SJCRH30 (cell line): ENCODE data around the gene TYW1. TPM values are rescaled to one million over a fixed set of nuclear protein-coding genes. Genes with fewer than 3 reads are reported as not detected.
"Not testable (repeated sequence)": the region's sequence is repeated elsewhere in the genome, so short reads cannot be mapped to it uniquely, and the experiment has no call there.

Experiments
- DNase-seq, 2 experiments: peaks; one replicate each; pipeline ENCODE4 v3.0.0-alpha.2; 2015 to 2020
- H3K27ac ChIP-seq: fragments of 250-450 bp; sonication (Bioruptor Pico); 2 replicates; pipeline ENCODE4 v1.5.1; 2020; ENCODE audit warnings: mild to moderate bottlenecking, moderate library complexity
- H3K27me3 ChIP-seq: fragments of 250-450 bp; sonication (Bioruptor Pico); 2 replicates; pipeline ENCODE4 v1.5.1; 2020; ENCODE audit warnings: mild to moderate bottlenecking, moderate library complexity
- H3K36me3 ChIP-seq: fragments of 250-450 bp; sonication (Bioruptor Pico); 2 replicates; pipeline ENCODE4 v1.5.1; 2020; ENCODE audit warnings: mild to moderate bottlenecking, moderate library complexity
- H3K4me1 ChIP-seq: fragments of 250-450 bp; sonication (Bioruptor Pico); 2 replicates; pipeline ENCODE4 v1.5.1; 2020; ENCODE audit warnings: mild to moderate bottlenecking, moderate library complexity
- H3K4me3 ChIP-seq: fragments of 250-450 bp; sonication (Bioruptor Pico); 2 replicates; pipeline ENCODE4 v1.5.1; 2020; ENCODE audit warnings: mild to moderate bottlenecking, moderate library complexity
- H3K9me3 ChIP-seq: fragments of 250-450 bp; sonication (Bioruptor Pico); replicated peaks from 2 replicates; pipeline ENCODE4 v1.5.1; 2020; ENCODE audit warnings: mild to moderate bottlenecking, moderate library complexity
- total RNA-seq: library from RNA; depleted of rRNA; stranded (reverse); fragments of >200 nt; shearing (Covaris generic); gene quantifications from 2 replicates; pipeline ENCODE4 v1.2.3, GENCODE V29; 2014

TYW1 gene
- total RNA-seq, 1 experiment from 2014 or later = 25.3 TPM

DNA sequence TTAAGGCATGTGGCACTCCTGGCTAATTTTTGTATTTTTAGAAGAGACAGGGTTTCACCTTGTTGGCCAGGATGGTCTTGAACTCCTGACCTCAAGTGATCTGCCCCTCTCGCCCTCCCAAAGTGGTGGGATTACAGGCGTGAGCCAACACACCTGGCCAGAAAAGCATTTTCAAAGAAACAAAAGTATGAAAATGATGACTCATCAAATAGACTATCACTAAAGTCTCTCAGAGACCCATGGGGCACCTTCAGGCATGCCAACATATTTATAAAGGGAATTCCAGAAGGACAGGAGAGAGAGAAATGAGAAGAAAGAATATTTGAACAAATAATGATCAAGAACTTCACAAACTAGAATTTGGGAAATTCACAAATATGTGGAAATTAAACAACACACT is 114.7 kb downstream of the TYW1 start:
- H3K9me3 ChIP-seq, H3K4me1 ChIP-seq, H3K36me3 ChIP-seq, H3K4me3 ChIP-seq, H3K27me3 ChIP-seq, H3K27ac ChIP-seq, DNase-seq: not testable (repeated sequence)

DNA sequence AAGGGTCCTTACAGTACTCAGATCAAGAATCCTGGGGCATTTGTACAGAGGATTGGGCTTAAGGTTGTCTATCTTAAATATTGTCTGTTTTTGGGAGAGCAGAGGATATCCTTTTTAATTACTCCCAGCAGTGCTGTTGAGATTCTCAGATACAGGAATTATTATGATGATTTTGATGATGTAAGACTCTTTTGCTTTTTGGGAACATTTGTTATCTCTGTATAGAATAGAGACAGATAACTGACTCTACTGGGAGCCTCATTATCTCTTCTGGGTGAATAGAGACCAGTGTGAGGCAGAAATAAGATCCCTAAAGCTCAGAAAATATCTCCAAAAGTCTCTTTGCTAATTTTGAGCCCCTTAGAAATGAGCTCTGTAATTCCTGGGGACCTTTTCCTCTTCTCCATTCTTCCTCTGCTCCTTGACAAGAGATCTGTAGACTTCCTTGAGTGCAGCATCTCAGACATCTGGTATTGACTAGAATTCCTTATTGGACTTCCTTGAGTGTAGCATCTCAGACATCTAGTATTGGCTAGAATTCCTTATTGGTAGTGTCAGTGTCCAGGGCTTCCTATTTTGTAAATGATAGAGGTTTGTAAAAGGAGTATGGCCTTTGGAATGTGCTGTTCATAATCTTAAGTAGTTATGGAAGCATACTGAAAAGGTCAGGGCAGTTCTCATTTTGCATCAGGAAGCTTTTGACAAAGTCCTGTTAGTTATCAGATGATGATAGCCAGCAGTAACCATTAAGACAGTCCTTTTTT is 118.0 kb downstream of the TYW1 start:
- DNase-seq, H3K27me3 ChIP-seq, H3K4me3 ChIP-seq, H3K27ac ChIP-seq, H3K4me1 ChIP-seq, H3K36me3 ChIP-seq, H3K9me3 ChIP-seq: not testable (repeated sequence)

DNA sequence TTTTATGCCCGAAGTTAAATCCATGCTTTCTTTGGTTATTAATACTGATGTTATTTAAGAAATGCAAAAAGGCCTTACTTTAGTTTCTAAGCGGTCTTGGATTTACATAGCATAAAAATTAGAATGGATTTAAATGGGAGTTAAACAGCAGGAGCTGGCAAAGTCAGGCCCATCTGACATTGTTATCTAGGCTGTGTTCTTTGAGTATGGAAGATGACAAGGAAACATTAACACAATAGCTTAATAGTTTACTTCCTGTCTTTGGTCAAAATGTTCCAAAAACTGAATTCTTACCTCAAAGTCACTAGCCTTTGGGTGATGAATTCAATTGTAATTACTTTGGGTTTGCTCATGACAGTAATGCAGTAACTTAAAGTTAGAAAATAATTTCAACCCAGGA is 123.9 kb downstream of the TYW1 start:
- not testable (repeated sequence) for H3K4me3 ChIP-seq, H3K9me3 ChIP-seq, H3K4me1 ChIP-seq, H3K27me3 ChIP-seq, H3K36me3 ChIP-seq, DNase-seq, H3K27ac ChIP-seq

DNA sequence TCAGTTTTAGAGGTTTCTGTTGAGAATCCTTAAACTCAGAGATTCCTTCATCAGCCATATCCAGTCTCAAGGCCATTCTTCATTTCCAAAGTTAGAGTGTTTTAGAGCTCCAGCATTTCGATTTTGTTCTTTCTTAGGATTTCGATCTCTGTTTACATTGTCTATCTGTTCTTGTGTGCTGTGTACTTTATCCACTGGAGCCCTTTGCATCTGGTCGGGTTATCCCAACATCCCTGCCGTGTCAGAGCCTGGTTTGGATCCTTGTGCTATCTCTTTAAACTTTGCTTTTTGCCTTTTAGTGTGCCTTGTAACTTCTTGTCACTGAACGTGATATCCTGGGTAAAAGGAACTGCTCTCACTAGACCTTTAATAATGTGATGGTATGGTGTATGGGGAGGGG is 131.6 kb downstream of the TYW1 start:
- H3K27ac ChIP-seq, DNase-seq, H3K4me3 ChIP-seq, H3K36me3 ChIP-seq, H3K9me3 ChIP-seq, H3K4me1 ChIP-seq, H3K27me3 ChIP-seq: not testable (repeated sequence)

DNA sequence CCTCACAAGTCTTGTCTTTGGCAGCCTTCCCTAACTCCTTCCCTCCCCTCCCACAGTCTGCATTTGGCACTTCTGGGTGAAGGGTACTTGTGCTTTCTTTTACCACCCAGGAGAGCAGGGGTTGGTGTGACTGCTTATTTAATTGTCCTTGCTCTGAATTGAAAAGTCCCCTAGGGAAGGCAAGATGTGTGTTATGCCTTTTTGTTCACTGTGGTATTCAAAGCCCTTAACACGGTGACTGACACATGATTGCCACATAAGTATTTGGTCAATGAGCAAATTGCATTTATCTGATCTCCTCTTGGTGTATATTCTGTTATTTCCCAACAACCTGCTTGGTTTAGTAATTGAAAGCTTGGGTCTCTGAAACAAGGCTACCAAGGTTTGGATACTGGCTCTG is 134.1 kb downstream of the TYW1 start:
- DNase-seq, H3K27ac ChIP-seq, H3K36me3 ChIP-seq: not testable (repeated sequence)

DNA sequence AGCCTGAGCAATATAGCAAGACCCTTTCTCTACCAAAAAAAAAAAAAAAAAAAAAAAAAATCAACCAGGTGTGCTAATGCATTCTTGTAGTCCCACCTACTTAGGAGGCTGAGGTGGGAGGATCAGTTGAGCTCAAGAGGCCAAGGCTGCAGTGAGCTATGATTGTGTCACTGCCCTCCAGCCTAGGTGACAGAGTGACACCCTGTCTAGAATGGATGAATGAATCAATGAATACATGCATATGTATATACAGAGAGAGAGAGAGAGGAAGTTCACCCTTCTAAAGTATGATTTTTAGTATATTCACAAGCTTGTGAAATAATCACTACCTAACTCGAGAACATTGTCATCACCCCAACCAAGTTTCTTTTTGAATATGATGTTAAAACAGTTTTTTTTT is 138.3 kb downstream of the TYW1 start:
- H3K9me3 ChIP-seq, DNase-seq, H3K27ac ChIP-seq, H3K27me3 ChIP-seq, H3K4me1 ChIP-seq, H3K4me3 ChIP-seq, H3K36me3 ChIP-seq: not testable (repeated sequence)

More for the DNA sequence above, 134.1 kb downstream of the TYW1 start:
- not testable (repeated sequence) for H3K4me1 ChIP-seq, H3K9me3 ChIP-seq, H3K4me3 ChIP-seq, H3K27me3 ChIP-seq

DNA sequence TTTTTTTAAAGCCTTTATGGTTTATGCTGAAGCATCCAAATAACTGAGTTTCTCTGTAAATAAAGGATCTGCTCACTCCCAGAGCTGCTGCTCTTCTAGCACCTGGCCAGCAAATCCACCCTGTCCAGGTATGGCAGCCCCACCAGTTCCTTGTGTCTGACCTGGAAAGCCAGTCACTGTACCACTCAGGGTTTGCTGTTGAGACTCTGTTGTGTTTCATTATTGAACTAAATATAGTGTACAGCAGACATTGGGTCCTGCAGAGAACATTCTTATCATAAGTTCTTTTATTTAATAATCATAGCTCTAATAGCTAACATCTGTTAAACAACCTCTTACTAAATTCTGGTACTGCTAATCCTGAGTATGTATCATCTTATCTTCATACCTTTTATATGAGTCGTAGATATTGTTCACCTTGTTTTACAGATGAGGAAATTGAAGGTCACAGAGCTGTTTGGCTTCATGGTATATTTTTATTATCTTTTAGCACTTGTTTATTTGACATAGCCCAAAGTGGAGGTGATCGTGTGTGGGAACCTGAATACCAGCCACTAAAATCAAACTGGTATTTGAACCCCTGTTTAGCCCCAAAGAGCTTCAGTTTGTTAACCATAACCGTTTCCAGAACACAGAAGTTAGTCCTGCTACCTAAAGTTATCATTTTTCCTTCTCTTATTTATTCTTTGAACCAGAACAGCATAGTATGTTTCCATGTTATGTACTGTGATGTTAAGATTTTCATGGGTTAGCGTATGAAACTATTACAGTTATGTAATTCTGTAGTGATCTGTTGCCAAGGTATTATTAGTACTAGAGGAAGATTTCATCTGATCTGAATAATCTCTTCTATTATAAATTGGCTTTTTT is 139.2 kb downstream of the TYW1 start:
- DNase-seq = not testable (repeated sequence)

DNA sequence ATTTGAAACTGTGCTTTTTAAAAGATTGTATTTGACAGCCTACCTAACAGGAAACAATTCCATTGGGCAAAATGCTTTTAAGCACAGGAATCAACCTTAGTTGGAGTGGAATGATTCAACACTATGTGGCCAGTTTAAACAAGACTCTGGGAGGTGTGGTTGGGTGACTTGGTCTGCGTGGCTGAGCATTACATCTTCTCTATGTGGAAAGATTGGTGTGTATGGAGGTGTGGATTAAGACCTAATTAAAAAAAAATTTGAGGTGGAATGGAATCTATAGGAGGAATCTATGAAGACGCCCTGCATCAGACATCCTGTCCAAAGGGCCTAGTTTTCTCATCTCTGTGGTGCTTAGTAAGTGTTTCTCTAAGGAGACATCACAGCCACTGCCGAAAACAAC is 140.9 kb downstream of the TYW1 start:
- H3K27me3 ChIP-seq, H3K27ac ChIP-seq, H3K4me3 ChIP-seq, H3K4me1 ChIP-seq, H3K9me3 ChIP-seq, H3K36me3 ChIP-seq, DNase-seq: not testable (repeated sequence)

More for the DNA sequence above, 139.2 kb downstream of the TYW1 start:
- not testable (repeated sequence) for H3K9me3 ChIP-seq, H3K36me3 ChIP-seq, H3K4me1 ChIP-seq, H3K4me3 ChIP-seq, H3K27ac ChIP-seq, H3K27me3 ChIP-seq

DNA sequence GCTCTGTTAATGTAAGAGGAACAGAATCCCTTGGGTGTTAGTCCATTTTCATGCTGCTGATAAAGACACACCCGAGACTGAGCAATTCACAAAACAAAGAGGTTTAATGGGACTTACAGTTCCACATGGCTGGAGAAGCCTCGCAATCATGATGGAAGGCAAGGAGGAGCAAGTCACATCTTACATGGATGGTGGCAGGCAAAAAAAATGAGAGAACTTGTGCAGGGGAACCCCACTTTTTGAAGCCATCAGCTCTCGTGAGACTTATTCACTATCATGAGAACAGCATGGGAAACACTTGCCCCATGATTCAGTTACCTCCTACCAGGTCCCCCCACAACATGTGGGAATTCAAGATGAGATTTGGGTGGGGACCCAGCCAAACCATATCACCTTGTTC is 143.2 kb downstream of the TYW1 start:
- H3K36me3 ChIP-seq, H3K4me3 ChIP-seq, DNase-seq, H3K27ac ChIP-seq, H3K9me3 ChIP-seq, H3K27me3 ChIP-seq, H3K4me1 ChIP-seq: not testable (repeated sequence)

DNA sequence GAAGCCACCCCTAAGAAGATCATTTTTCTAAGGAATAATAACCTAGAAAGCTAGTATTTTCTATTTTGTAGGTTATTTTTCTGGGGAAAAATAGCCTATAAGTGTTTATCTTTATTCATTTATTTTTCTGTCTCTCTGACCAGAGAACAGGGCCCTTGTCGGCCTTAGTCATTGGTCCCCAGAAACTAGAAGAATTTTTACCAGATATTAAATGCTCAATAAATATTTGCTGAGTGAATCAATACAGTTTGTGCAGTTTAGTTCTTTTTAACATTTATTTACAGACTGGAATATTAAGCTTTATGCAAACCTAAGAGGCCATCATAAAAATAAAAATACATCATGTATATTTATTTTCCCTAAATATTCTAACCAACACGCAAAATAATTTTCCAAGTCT is 144.4 kb downstream of the TYW1 start:
- H3K4me1 ChIP-seq, H3K9me3 ChIP-seq, H3K27ac ChIP-seq, H3K36me3 ChIP-seq, H3K27me3 ChIP-seq, H3K4me3 ChIP-seq, DNase-seq: not testable (repeated sequence)

DNA sequence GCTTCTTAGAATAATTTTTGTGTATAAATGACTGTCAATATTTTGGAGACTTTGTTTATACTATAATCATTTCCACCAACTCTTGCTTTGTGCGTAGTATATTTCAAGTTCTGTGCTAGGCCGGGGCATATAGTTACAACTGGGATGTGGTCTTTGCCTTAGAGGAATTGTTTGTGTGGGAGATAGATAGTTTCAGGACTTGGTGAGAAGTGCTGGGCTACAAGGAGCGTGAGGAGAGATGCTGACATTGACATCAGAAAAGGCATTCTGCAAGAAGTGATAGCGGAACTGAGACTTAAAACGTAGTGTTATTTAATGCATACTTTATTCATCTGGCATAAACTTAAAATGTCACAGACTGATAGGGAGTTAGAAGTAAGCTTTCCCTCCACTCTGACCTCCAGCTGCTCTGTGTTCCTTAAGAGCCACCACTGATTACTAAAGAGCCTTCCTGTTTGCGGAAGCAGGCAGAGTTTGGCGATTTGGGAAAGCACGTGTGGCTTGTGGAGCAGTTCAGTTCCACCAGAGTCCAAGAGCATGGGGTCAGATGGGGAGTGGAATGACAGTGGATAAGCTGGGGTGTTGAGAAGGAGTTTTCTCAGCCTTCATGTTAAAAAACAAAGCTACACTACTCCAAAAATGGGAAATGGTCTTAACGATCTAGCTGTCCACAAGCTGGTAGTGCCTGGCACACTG is 146.6 kb downstream of the TYW1 start:
- not testable (repeated sequence) for H3K9me3 ChIP-seq, H3K27me3 ChIP-seq, H3K4me3 ChIP-seq, H3K4me1 ChIP-seq, H3K27ac ChIP-seq, H3K36me3 ChIP-seq, DNase-seq

DNA sequence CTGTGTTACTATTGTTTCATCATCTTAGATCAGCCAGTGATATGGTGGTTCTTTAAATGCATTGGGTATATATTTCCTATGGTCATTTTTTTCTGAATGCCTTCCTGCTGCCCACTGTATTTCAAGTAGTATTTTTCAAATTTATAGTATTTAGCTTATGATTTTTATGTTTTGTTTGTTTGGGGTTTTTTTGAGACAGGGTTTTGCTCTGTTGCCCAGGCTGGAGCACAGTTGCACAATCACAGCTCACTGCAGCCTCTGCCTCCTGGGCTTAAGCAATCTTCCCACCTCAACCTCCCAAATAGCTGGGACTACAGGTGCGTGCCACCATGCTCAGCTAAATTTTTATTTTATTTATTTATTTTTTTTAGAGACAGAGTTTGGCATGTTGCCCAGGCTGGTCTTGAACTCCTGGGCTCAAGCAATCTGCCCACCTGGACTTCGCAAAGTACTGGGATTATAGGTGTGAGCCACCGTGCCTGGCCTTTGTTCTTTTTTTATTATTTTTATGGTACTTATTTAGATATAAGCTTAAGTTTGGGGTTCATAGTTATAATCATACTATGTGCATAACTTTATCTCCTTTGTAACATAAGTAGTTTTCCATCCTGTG is 149.1 kb downstream of the TYW1 start:
- H3K27me3 ChIP-seq, H3K4me3 ChIP-seq, H3K9me3 ChIP-seq, H3K36me3 ChIP-seq, DNase-seq, H3K4me1 ChIP-seq, H3K27ac ChIP-seq: not testable (repeated sequence)

DNA sequence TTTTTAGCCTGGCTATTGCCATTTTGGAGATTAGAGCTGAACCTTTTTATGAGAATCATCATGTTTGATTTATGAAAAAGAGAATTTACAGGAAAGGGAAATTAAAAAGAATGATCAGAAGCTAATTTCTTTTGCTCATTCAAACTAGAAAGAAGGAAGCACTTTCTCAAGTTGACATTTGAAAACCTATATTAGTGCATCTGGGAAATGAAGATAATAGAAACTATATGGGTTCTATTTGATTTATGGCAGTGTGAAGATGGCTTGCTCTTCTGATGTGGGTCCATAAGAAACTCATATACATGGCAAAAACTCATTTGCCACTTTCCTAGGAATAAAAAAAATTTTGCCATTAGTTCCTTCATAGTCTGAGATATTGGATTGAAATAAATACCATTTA is 152.5 kb downstream of the TYW1 start:
- DNase-seq, H3K4me1 ChIP-seq, H3K36me3 ChIP-seq: not testable (repeated sequence)

DNA sequence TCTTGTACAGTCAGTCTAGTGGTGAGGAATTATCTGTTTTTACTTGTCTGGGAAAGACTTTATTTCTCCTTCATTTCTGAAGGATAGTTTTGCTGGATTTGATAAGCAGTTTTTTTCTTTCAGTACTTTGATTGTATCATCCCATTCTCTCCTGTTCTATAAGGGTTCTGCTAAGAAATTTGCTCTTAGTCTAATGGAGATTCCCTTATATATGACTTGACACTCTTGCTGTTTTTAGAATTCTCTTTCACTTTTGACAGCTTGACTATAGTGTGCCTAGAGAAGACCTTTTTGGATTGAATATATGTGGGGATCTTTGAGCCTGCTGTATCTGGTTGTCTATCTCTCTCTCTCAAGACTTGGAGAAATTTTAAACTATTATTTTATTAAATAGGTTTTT is 157.7 kb downstream of the TYW1 start:
- H3K4me1 ChIP-seq, H3K27me3 ChIP-seq, H3K9me3 ChIP-seq, H3K4me3 ChIP-seq, H3K36me3 ChIP-seq, DNase-seq, H3K27ac ChIP-seq: not testable (repeated sequence)

More for the DNA sequence above, 152.5 kb downstream of the TYW1 start:
- not testable (repeated sequence) for H3K27ac ChIP-seq, H3K27me3 ChIP-seq, H3K9me3 ChIP-seq, H3K4me3 ChIP-seq

DNA sequence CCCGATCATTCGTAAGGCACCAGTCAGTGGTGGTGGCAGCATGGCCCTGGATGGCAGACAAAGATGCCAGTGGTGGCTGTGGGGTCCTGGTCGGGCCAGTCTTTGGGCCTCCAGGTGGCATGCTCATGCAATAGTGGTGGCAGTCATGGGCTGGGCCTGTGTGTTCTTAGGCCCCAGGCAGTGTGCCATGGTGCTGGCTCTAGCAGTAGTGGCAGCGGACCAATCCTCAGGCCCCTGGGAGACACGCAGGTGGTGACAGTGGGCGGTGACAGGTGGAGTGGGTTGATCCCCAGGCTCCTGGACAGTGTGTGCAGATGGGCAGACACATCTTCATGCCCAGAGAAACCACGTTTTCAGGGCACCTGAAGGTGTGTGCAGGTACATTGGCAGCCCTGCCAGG is 159.4 kb downstream of the TYW1 start:
- DNase-seq, H3K27ac ChIP-seq, H3K9me3 ChIP-seq, H3K36me3 ChIP-seq, H3K27me3 ChIP-seq, H3K4me3 ChIP-seq, H3K4me1 ChIP-seq: not testable (repeated sequence)
